ENCODE measurements around the gene MIX23. TPM values are rescaled to one million over a fixed set of nuclear protein-coding genes. Genes with fewer than 3 reads are reported as not detected.

Gene MIX23
- total RNA-seq, 1 donor from 2014 or later = 14.2 TPM

GRCh38 chr3:122390665-122391064 lies 7.6 kb upstream of the MIX23 start:
- Histone ChIP-seq H3K27ac (peak overlapping the region; percentile 18), H3K4me1 (peaks cover 14% of the 10 kb centered on the region), H3K9me3 (no peaks in the 10 kb centered on the region), H3K27me3 (no peaks in the 10 kb centered on the region), H3K4me3 (no peak overlapping the region), H3K36me3 (peaks cover 0 to 4% of the 10 kb centered on the region in 2 donors)
- TF ChIP-seq CTCF (IDR thresholded peaks at IDR 0.05) = no peak
- TF ChIP-seq POLR2A (IDR thresholded peaks at IDR 0.05) = no peak
- intact Hi-C loops (cut with DNase I) = loop anchor here (5.0 kb wide), 1 partner anchor 292 kb away; the partner anchor contains the start of gene PARP14
- no peak for DNase-seq (ENCODE audit: extremely low spot score in 2 of 2)

- peaks cover 22% of the 10 kb centered on the region for H3K4me1 ChIP-seq
- intact Hi-C loops (cut with DNase I) = loop anchor here (5.0 kb wide), 1 partner anchor 292 kb away; the partner anchor contains the start of gene PARP14
Measured at GRCh38 chr3:122389892-122390291, 6.9 kb upstream of the MIX23 start.

DNA sequence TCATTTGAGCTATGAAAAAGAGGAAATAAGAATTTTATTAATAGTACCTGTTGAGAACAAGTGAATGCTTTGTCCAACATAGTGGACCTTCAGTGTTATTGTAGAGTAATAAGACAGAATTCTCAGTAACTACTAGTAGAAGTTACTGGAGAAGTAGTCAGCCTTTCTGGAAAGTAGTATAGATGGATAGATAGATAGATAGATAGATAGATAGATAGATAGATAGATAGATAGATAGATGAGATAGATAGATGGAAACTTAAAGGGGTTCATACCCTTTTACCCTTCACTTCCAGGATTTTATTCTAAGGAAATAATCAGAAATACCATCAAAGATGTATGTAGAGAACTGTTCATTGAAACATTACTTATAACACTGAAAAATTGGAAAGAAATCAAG lies 6.2 kb upstream of the MIX23 start:
- DNase-seq (ENCODE audit: extremely low spot score in 2 of 2) = no peak
- Histone ChIP-seq H3K4me3 (no peak overlapping the region), H3K27me3 (no peaks in the 10 kb centered on the region), H3K4me1 (peaks cover 27% of the 10 kb centered on the region), H3K27ac (no peak overlapping the region), H3K9me3 (no peaks in the 10 kb centered on the region), H3K36me3 (peaks cover 0 to 4% of the 10 kb centered on the region in 2 donors)
- TF ChIP-seq CTCF (IDR thresholded peaks at IDR 0.05) (no peak), POLR2AphosphoS5 (IDR thresholded peaks at IDR 0.05; ENCODE audit: insufficient read depth in 1 of 2, low read depth in 1 of 2) (no peak), POLR2A (IDR thresholded peaks at IDR 0.05) (no peak)
- intact Hi-C loops (cut with DNase I) = no loop called here

More at GRCh38 chr3:122389892-122390291, 6.9 kb upstream of the MIX23 start:
- Histone ChIP-seq H3K27ac (no peak overlapping the region), H3K27me3 (no peaks in the 10 kb centered on the region), H3K36me3 (peaks cover 0 to 4% of the 10 kb centered on the region in 2 donors), H3K9me3 (no peaks in the 10 kb centered on the region), H3K4me3 (no peak overlapping the region)
- no peak for DNase-seq (ENCODE audit: extremely low spot score in 2 of 2)
- TF ChIP-seq POLR2A (IDR thresholded peaks at IDR 0.05) (no peak), CTCF (IDR thresholded peaks at IDR 0.05) (no peak), POLR2AphosphoS5 (IDR thresholded peaks at IDR 0.05; ENCODE audit: insufficient read depth in 1 of 2, low read depth in 1 of 2) (no peak)

DNA sequence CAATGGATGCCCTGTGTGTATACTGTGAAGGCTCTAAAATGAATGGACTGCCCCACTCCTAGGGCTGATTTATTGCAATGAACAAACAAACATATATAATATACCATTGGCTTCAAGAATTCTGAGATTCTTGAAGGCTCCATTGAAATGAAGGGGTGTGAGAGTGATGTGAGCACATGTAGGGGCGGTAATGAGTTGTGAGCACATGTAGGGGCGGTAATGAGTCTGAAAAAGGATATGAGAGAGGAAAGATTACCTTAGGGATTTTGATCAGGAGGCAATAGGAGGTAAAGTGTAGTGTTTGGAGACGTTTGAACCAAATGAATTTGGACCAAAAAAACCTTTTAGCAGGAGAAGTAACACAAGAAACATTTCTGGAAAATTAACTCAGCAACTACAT lies 4.7 kb upstream of the MIX23 start:
- intact Hi-C loops (cut with DNase I) = no loop called here
- TF ChIP-seq CTCF (IDR thresholded peaks at IDR 0.05) = no peak
- TF ChIP-seq POLR2A (IDR thresholded peaks at IDR 0.05) = no peak
- no peak for TF ChIP-seq POLR2AphosphoS5 (IDR thresholded peaks at IDR 0.05; ENCODE audit: insufficient read depth in 1 of 2, low read depth in 1 of 2)

GRCh38 chr3:122383771-122384697 lies 1.0 kb upstream of the MIX23 start, which contains the start of gene FAM162A:
Gene FAM162A, plus strand, starts transcription at chr3:122384182. Its CDS starts 84 bp downstream, at chr3:122384266.
- H3K4me1 ChIP-seq = peaks cover 31% of the 10 kb centered on the region
- intact Hi-C loops (cut with DNase I) = loop anchor here (5.0 kb wide), 1 partner anchor 293 kb away; no protein-coding TSS in a partner anchor
- DNase-seq (ENCODE audit: extremely low spot score in 2 of 2) = peak in 1 of 2 donors; percentile 93
- H3K9me3 ChIP-seq = no peaks in the 10 kb centered on the region
- TF ChIP-seq POLR2AphosphoS5 (IDR thresholded peaks at IDR 0.05; ENCODE audit: insufficient read depth in 1 of 2, low read depth in 1 of 2) = peak; percentile 78 to 93
- TF ChIP-seq CTCF (IDR thresholded peaks at IDR 0.05) = peak in 2 of 3 experiments; percentile 45 to 60
- TF ChIP-seq POLR2A (IDR thresholded peaks at IDR 0.05) = peak in 1 of 2 donors; percentile 80
- H3K27ac ChIP-seq = peak within 1 kb of the TSS; percentile 83
- H3K4me3 ChIP-seq = peak within 1 kb of the TSS; percentile 63 to 72
- peaks cover 0 to 4% of the 10 kb centered on the region in 2 donors for H3K36me3 ChIP-seq
- H3K27me3 ChIP-seq = no peaks in the 10 kb centered on the region

More for the DNA sequence above, 4.7 kb upstream of the MIX23 start:
- H3K4me1 ChIP-seq = peaks cover 19% of the 10 kb centered on the region
- H3K9me3 ChIP-seq = no peaks in the 10 kb centered on the region
- no peak overlapping the region for H3K27ac ChIP-seq
- H3K27me3 ChIP-seq = no peaks in the 10 kb centered on the region
- H3K4me3 ChIP-seq = no peak overlapping the region
- H3K36me3 ChIP-seq = peaks cover 0 to 4% of the 10 kb centered on the region in 2 donors
- DNase-seq (ENCODE audit: extremely low spot score in 2 of 2) = no peak
